ENCODE results near the gene ARFGEF2.
A peak's percentile ranks its signal among the peaks of the same experiment; 100 is the strongest.

Gene ARFGEF2

DNA sequence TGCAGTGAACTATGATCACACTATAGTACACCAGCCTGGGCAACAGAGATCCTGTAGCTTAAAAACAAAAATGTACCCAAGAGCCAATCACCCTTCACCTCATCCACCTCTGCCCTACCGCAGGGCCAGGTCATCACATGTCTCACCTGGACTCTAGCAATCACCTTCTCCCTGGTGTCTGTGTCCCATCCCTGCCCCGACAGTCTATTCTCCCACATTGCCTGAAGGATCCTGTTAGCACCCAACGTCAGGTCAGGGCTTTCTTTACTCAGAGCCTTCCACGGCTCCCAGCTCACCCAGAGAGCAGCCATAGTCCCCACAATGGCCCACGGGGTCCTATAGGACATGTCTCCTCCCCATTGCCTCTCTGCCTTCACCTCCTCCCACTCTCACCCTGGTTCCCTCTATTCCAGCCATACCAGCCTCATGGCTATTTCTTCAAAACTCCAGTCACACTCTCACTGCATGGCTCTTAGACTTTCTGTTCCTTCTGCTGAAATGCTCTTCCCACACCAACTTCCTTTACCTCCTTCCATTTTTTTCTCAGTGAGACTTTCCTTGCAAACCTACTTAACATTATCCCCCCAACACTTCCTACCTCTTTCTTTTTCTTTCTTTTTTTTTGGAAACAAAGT, 22.5 kb upstream of the ARFGEF2 start:
- DNase-seq = no peak

DNA sequence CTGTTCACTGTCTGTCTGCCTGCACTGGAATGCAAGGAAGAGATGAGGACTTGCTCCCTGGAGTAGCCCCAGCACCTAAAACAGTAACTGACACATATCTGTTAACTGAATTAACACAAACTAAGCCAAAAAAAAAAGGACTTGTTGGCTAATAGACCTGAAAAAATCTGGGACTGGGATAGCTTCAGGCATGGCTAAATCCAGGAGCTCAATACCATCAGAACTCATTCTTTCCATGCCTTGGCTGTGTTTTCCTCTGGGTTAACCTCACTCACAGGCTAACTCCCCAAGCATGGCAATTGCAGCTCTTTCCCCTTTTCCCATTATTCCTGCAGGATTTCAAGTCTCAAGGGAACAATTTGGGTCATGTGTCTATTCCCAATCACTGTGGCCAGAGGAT, 21.6 kb upstream of the ARFGEF2 start:
- DNase-seq = no peak

DNA sequence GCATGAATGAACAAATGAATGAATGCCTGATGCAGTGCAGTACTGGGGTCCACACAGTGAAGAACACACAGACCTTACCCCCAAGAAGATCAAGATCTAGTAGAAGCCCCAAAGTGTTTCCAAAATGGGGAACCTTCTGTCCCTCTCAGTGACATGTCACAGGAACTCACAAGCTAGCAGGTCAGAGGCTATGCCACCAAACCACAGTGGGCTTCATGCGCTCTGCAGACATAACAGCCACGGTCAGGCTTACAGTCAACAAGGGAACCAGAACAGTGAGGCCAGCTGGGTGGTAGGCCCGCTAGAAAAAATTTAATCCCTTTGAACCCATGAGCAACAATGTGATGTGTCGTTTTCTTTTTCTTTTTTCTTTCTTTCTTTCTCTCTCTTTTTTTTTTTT, 20.2 kb upstream of the ARFGEF2 start:
- DNase-seq = peak in 1 of 56 donors; percentile 26

DNA sequence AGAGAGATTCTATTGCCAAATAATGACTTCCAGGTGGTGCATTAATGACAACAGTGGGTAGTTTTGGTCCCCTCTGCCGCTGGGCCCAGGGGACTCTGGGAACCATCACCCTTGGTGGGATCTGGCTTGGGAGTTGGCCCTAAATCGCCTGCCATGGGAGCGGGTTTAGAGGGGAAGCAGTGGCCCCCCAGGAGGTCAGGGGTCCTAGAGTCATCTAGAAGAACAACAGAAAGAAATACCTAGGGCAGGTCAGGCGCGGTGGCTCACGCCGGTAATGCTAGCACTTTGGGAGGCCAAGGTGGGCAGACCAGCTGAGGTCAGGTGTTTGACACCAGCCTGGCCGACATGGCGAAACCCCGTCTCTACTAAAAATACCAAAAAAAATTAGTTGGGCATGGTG, 17.8 kb upstream of the ARFGEF2 start:
- DNase-seq = no peak

DNA sequence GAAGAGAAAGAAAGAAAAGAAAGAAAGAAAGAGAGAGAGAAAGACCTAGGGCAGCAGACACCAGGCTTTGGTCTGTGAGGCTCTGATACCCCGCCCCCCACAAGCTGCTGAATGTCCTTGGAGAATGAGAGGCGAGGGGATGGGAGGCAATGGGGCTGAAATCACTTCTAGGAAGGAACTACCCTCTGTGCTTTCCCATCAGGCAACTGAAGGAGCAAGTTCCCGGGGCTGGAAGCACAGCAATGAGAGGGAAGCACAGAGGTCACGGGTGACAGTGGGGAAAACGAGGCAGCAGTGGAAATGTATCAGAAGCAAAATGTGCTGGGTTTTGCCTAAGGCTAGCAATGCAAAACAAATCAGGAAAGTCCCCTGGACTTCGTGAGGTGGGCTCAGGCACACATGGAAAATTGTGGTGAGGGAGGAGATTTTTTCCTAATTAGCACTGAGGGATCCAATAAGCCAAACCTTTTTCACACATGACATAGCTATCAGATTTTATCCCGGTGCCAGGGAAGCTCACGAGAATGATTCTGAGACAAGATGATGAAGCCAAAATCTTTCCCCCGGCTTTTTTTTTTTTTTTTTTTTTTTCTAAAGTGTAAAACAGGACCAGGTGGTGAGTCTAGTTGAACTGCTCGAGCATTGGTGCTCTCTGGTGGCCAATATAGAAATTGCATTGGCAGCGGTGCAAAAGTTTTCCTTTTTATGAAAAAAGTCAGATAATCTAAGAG, 16.8 kb upstream of the ARFGEF2 start:
- DNase-seq = peak in 23 of 56 donors; percentile 5 to 80 (median 24)

DNA sequence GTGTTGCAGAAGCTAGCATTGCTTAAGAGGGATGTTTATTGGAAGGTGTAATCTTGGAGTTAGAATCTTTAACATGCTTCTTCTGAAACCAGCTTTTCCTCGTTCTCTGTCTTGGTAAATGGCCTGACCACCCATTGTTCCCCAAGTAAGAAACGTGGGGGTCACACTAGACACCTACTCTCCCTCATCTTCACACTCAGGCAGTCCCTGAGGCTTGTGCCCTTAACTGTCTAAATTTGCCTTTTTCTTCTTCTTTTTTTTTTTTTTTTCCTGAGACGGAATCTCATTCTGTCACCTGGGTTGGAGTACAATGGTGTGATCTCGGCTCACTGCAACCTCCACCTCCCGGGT, 16.2 kb upstream of the ARFGEF2 start:
- no peak for DNase-seq

DNA sequence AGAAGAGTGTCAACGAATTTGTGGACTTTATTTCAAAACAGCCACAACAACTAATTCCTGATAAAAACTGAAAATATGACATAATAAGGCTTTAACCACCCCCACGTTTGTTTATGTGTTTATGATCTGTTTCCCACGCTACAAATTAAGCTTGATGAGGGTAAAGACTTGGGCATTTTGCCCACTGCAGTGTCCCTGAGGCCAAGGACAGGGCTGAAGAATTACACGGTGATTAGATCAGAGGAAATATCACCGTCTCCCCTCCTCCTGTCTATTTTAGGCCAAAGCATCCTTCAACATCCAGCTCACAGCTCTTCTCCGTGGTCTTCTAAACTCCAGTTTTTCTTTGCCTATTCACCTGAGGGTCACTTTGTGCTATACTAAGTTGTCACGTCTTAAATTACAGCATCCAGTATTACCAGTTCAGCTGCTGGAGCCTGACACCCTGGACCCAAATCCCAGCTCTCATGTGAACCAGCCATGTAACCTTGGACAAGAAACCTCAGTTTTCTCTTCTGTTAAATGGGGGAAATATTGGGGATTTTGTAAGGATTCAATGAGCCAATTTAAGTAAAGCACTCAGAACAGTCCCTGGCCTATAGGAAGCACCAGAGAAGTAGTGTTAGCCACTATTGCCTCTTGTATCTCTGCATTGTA, 15.2 kb upstream of the ARFGEF2 start:
- no peak for DNase-seq

DNA sequence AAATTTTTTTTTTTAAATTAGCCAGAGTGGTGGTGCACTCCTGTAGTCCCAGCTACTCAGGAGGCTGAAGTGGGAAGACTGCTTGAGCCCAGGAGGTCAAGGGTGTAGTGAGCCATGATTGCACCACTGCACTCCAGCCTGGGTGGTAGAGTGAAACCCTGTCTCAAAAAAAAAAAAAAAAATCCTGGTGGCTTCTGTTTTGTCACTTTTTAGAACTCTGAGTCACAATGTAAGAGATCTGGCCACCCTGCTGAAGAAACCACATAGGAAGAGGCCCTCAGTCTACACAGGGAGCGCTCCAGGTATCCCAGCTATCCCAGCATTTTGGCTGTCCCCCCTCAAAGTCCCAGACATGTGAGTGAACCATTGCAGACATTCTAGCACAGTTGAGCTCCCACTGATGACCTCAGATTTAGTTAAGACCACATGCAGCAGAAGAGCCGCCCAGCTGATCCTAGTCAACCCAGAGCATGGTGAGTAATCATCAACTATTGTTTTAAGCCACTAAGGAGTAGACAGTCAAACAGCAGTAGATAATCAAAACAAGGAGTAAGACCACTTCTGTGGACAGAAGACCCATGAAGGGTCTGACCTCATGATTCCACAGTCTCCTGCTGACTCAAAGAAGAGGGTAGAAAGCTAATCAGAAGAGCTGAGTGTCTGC, 12.7 kb upstream of the ARFGEF2 start:
- DNase-seq = no peak

DNA sequence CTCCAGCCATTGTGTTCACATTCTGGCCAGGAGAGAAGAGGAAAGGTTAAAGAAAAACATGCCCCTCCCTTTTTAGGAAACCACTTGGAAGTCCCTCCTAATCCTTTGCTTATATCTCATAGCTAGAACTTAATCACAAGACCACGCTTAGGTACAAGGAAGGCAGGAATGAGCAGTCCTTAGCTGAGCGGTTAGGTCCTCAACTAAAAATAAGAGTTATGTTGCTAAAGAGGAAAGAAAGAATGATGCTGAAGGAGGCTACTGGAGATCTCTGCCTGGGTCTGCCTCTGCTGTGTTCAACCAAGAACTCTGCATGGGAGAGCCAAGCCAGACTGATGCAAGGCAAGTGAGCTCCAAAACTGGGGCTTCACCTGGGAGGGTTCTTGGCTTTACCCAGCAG, 11.6 kb upstream of the ARFGEF2 start:
- no peak for DNase-seq

DNA sequence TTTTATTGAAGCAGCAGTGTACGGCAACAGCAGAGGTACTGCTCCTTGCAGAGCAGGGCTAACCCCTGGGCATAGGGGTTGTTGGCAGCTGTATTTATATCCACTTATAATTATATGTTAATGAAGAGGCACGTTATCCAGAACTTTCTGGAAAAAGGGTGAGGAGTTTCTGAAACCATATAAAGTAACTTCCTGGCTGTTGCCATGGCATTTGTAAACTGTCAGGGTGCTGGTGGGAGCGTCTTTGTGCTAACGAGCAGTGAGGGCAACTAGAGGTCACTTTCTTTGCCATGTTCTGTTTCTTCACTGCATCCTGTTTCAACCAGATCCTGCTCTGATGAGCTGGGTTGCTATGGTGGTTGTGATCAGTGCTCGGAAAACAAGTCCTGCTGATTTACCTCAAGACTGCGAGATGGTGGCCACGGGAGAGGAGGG, 11.1 kb upstream of the ARFGEF2 start:
- no peak for DNase-seq

DNA sequence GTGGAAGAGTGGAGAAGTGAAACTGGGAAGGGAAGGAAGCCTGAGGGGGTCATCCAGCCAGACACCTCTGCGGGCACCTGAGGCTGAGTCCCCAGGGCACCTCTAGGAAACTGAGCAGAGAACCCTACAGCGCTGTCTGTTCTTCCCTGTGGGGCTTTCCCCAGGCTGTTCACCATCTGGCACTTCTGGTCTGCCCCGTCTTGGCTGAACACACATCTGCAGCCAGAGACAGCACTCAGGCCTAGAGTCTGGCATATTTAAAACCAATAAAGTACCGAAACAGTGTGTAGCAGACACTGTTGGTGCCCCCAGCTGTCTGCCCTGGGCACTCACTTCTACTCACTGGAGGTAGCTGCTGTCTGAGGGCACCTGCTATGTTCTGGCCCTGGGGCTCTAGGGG, 9.4 kb upstream of the ARFGEF2 start:
- DNase-seq = no peak

DNA sequence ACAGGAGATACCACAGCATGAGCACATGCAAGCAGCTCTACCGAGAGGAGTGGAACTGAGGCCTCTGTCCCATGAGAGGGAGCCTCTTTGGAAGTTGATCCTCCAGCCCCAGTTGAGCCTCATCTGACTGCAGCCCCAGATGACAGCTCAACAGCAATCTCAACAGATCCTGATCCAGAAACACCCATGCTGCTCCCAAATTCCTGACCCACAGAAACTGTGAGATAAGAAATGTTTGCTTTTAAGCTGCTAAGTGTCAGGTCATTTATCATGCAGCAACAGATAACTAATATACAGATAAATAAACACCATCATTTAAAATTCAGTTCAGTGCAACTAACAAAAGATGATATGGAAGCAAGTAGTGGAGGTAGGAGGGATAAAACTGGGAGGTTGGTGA, 4.8 kb upstream of the ARFGEF2 start:
- DNase-seq = no peak

DNA sequence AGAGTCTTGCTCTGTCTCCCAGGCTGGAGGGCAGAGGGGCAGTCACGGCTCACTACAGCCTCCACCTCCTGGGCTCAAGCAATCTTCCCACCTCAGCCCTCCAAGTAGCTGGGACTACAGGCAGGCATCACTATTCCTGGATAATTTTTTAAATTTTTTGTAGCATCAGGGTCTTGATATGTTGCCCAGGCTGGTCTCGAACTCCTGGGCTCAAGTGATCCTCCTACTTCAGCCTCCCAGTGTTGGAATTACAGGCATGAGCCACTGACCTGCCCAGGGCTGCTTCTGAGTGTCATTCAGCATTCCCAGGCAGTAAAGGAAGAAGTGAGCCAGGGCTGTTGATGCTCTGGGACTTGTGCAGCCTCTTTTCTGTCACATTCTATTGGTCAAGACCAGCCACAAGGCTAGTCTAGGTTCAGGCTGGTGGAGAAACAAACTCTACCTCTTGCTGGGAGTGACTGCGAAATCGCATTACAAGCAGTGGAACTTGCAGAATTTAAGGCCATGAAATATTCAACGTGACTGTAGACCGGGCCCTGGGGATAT, 2.1 kb upstream of the ARFGEF2 start:
- DNase-seq = no peak

DNA sequence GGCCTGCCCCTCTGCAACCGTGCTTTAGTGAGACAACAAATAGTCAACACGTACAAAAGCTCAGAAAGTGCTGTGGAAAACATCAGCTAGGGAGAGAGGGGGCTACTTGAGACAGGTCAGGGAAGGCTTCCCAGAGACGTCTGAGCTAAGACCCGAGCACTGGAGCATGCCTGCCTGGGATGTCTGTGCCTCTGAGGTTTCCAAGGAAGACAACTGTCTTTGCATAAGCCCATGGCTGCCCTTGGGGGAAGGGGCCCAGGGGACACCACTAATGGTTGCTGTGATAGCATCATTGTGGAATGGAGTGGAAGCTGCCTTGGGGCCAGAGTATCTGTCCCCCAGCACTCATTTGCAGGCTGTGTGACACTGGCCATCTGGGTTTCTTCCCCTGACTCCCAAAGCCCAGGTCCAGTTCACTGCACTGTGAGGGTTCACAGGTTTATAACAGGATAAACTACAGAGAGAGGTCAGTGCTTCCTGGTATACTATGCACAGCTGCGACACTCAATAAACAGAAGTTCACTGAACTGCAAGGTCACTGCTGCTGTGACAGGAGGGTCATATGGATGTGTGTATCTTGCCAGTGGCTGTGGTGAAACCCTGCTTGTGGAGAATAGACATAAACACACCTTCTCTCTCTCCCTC, 1.5 kb upstream of the ARFGEF2 start:
- no peak for DNase-seq

DNA sequence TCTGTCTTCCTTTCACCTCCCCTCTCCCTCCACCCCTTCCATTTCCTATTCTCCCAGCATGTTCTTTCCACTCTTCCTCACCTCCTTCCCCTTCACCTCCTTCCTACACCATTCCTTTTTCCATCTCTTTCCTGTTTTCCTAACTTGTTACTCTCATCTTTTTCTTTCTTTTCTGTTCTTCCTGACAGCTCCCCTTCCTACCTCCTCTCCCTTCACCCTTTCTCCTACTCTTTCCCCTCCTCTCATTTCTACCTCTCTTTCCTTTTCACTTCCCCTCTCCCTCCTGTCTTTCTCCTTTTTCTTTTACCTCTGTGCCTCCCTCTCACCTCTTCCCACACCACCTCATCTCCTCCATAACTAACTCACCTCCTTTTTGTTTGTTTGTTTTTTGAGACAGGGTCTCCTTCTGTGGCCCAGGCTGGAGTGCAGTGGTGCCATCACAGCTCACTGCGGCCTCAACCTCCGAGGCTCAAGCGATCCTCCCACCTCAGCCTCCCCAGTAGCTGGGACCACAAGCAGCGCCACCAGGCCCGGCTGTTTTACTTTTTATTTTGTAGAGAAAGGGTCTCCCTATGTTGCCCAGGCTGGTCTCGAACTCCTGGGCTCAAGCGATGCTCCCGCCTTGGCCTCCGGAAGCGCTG, 864 bp upstream of the ARFGEF2 start:
- no peak for DNase-seq

DNA sequence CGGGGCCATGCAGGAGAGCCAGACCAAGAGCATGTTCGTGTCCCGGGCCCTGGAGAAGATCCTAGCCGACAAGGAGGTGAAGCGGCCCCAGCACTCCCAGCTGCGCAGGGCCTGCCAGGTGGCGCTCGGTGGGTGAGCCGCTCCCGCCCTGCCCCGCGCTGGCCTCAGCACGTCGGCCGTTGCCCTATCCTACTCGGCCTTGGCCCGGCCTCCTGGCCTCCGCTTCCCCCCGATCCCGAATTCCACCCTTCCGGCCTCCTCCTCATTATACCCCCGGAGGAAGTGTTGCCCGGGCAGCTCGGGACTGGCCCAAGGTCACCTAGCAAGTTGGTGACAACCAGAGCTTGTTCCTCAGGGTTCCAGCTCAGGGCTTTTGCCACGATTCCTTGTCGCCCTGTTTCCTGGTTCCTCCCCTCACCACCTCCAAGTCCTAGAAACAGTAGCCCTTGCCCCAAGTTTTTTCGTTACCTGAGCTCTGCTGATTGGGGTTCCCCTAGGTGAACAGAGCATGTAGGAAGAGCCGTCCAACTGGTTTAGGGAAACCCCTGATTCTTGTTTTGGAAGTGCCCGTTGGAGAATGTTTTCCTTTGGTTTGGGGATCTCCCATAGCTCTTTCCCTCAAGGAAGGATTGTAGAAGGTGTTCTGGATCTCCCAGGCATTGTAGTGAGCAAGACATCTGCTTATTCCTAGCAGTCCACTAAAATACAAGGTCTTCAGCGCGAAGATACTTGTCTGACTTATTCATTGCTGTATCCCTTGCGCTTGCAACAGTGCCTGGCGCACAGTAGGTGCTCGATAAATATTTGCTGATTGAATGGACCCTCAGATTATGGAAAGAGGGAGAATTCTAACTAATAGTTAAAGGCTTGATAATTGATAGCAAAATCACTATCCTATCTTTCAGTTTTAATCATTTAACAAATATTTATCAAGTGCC, 641 bp downstream of the ARFGEF2 start:
- peak in 6 of 56 donors; percentile 28 to 73 (median 42) for DNase-seq

DNA sequence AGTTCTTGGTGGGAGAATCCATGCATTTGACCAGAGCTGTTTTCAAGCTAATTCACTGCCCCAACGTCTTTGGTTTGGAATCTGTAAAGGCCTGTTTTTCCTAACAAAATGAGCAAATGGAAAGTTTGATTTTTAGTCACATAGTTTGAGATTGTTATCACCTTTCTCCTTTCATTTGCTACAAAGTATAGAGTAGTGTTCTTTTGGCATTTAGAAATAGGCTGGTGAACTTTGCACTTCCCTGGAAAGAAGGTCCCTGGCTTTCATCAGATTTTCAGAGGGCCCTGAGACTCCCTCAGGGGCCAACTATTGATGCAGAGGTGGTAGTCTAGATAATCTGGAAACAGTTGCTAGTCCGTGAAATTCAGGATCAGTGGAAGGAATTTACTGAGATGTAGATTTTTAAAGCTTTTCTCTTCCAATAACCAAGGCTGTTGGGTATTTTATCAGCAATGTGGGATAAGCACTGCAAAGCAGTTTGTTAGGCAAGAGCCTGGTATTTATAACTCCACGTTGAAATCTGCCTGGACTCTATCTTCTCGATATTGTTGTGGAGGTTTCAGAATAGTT, 1.7 kb downstream of the ARFGEF2 start:
- DNase-seq = no peak

DNA sequence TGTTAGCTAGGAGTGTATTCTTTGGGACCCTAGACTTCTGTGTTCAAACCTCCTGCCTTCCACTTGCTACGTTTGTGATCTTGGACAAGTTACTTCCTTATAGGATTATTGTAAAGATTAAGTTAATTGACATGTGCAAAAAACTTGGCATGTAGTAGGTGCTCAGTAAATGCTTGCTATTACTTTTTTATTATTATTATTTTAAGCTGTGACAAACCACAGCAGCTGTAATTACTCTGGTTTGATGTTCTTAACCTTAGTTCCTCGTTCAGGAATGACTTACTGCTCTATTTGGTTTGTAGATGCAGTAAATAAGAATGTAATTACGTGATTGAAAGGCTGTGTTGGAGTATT, 3.2 kb downstream of the ARFGEF2 start:
- no peak for DNase-seq

DNA sequence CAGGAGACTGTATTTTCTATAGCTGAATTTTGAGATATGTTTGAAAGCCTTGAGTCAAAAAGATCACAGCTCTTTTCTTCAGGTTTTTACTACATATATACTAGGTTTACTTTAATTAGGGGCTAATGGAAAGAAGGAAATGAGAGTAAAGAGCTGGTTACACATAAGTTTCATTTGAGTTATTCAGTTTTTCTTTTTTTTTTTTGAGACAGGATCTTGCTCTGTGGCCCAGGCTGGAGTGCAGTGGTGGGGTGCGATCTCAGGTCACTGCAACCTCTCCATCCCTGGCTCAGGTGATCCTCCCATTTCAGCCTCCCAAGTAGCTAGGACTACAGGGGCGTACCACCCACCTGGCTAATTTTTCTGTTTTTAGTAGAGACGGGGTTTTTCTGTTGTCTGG, 4.8 kb downstream of the ARFGEF2 start:
- DNase-seq = no peak

DNA sequence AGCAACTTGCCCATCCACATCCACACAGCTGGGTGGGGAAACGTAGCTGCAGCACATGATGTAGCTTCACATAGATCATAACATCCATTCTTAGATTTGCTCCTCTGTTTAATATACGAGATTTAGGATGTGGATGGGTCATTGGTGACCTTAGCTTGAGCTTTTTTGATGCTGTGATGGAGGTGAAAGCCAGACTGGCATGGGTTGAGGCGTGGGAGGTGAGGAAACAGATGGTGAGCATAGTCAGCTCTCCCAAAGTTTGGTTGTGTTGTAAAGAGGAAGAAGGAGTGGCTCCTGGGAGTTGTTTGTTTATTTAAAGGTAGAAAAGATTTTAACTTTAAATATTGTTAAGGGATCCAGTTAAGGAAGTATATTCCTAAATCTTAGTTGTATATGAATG, 5.3 kb downstream of the ARFGEF2 start:
- no peak for DNase-seq

Measured in amygdala (tissue), 56 donors.